Measurements from ENCODE around the gene INMT. TPM values are rescaled to one million over a fixed set of nuclear protein-coding genes. Genes with fewer than 3 reads are reported as not detected.

The INMT gene
- total and polyA plus RNA-seq, 4 donors: 0.35 to 11.6 (median 3.3) TPM

DNA sequence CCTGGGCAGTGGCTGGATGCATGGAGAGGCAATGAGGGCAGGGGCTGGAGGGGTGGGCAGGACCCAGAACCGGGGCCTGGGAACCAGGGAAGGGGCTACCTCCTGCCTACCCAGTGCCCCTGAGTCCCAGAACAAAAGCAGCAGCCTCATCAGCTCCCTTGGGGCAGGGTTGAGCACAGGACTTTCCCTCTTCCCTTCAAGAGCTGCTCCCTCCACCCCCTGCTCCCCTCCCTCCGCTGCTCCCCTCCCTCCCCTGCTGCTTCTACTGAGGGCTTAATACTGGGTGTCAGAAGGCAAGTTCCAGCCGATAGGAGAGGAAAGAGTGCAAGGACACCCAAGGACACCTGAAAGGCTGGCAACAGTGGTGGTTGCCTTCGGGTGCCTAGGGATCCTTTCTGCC is 28.2 kb upstream of the INMT start:
- WGBS (ENCODE audit: insufficient coverage): 67% methylated on average over 1 of the region's 4 CpGs
- no peaks in the 10 kb centered on the region for H3K36me3 ChIP-seq (ENCODE audit: control insufficient read depth, insufficient read depth, low read length)
- H3K27ac ChIP-seq (ENCODE audit: low read depth, low read length): no peak overlapping the region
- no peak for DNase-seq (ENCODE audit: low read depth in 4 of 6, low spot score in 6 of 6)
- H3K4me3 ChIP-seq (ENCODE audit: low read depth, low read length): no peak overlapping the region
- no peaks in the 10 kb centered on the region for H3K9me3 ChIP-seq (ENCODE audit: control insufficient read depth, insufficient read depth, low read length)
- peaks cover 11% of the 10 kb centered on the region for H3K4me1 ChIP-seq (ENCODE audit: control insufficient read depth, insufficient read depth, low read length)
- peaks cover 6% of the 10 kb centered on the region for H3K27me3 ChIP-seq (ENCODE audit: control insufficient read depth, insufficient read depth, low read length)

DNA sequence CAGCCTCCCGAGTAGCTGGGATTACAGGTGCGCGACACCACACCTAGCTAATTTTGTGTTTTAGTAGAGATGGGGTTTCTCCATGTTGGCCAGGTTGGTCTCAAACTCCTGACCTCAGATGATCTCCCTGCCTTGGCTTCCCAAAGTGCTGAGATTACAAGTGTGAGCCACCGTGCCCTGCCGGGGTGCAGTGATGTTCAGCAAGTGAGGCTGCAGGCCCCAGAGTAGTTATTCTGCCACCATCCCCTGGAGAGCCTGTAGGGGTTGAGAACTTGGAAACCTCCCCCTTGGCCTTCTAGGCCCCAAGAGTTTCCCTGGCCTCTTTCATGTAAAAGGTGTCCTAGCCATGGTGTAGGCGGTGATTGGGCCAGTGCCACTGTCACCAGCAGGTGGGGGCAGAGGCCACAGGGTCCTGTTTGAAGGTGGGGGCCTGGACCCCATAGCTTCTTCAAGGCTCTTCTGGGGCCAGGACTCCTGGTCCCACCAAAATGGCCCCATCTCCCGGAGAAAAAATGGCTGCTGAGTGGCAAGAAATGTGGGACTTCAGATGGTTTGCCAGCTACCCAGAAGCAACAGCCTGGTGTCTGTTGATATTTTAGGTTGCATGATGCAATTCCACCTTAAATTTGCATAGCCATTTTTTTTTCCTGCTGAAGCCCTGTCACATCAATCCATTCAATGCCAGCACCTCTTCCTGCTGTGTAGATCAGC is 25.5 kb upstream of the INMT start:
- Histone ChIP-seq H3K9me3 (ENCODE audit: control insufficient read depth, insufficient read depth, low read length) (no peaks in the 10 kb centered on the region), H3K27me3 (ENCODE audit: control insufficient read depth, insufficient read depth, low read length) (peaks cover 10% of the 10 kb centered on the region), H3K4me1 (ENCODE audit: control insufficient read depth, insufficient read depth, low read length) (peaks cover 11% of the 10 kb centered on the region), H3K27ac (ENCODE audit: low read depth, low read length) (no peak overlapping the region), H3K4me3 (ENCODE audit: low read depth, low read length) (no peak overlapping the region), H3K36me3 (ENCODE audit: control insufficient read depth, insufficient read depth, low read length) (no peaks in the 10 kb centered on the region)
- WGBS (ENCODE audit: insufficient coverage): 93% methylated on average over 3 of the region's 7 CpGs
- DNase-seq (ENCODE audit: low read depth in 4 of 6, low spot score in 6 of 6): no peak

DNA sequence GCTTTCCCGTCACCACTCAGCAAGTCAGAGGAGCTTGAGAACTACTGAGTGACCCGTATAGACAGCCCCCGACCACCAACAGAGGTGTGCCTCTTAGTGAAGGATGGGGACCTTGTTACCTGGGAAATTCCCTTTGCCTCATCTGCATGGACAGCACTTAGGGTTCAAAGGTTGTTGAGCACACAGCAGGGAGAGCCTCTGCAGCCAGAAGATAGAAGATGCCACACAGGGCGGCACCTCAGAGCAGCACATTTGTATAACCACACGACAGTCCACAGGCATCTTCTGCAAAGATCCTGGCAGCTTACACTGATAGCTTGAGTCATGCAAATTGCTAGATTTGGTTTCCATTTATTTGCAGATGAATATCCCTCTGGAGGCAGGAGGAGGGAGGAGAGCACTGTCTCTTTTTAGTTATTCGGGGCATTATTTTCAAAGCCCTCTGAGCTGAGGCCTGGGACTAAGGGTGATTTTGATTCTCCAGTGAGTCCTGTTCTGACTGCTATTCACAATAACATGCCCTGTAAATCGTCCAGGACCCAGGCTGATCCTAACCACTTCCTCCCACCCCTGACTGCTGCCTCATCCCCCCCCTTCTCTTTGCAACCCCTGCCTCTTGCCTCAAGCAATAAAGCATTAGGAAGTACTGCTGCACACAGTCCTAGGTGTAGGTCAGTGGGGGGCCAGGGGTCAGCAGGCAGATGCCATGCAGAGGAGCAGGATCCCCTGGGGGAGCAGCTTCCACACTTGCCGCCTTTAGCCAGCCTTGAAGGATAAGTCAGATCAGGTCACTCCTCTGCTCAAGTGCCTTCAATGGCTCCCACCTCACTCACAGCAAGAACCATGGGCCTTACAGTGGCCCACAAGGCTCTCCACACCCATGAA is 24.6 kb upstream of the INMT start:
- H3K9me3 ChIP-seq (ENCODE audit: control insufficient read depth, insufficient read depth, low read length): no peaks in the 10 kb centered on the region
- peak in 1 of 6 donors; percentile 32 for DNase-seq (ENCODE audit: low read depth in 4 of 6, low spot score in 6 of 6)

DNA sequence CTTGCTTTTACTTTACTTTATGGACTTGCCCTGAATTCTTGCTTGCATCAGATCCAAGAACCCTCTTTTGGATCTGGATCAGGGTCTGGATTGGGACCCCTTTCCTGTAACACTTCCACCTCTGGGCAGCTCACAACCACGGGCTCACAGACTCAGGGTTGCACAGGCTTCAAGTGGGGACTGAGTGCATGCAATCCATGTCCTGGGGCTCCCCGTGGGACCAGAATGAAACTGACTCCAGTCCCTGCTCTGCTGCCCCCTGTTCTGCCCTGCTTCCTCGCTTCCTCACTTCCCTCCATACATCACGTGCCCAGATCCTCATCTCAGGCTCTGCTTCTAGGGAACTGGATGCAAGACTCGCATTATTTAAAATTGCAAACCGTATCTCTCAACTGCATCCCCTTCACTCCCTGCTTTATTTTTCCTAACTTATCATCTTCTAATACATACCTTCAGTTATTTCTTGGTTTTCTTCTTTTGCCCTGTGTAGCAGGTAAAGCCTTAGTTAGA is 23.3 kb upstream of the INMT start:
- Histone ChIP-seq H3K9me3 (ENCODE audit: control insufficient read depth, insufficient read depth, low read length) (no peaks in the 10 kb centered on the region), H3K27ac (ENCODE audit: low read depth, low read length) (no peak overlapping the region), H3K4me1 (ENCODE audit: control insufficient read depth, insufficient read depth, low read length) (peaks cover 11% of the 10 kb centered on the region), H3K36me3 (ENCODE audit: control insufficient read depth, insufficient read depth, low read length) (no peaks in the 10 kb centered on the region), H3K27me3 (ENCODE audit: control insufficient read depth, insufficient read depth, low read length) (peaks cover 10% of the 10 kb centered on the region), H3K4me3 (ENCODE audit: low read depth, low read length) (no peak overlapping the region)
- DNase-seq (ENCODE audit: low read depth in 4 of 6, low spot score in 6 of 6): no peak
- WGBS (ENCODE audit: insufficient coverage): 65% methylated on average over 4 of the region's 6 CpGs

More for the DNA sequence above, 24.6 kb upstream of the INMT start:
- no peak overlapping the region for H3K27ac ChIP-seq (ENCODE audit: low read depth, low read length)
- 59% methylated on average over 4 of the region's 8 CpGs for WGBS (ENCODE audit: insufficient coverage)
- no peak overlapping the region for H3K4me3 ChIP-seq (ENCODE audit: low read depth, low read length)
- H3K36me3 ChIP-seq (ENCODE audit: control insufficient read depth, insufficient read depth, low read length): no peaks in the 10 kb centered on the region
- peaks cover 11% of the 10 kb centered on the region for H3K4me1 ChIP-seq (ENCODE audit: control insufficient read depth, insufficient read depth, low read length)
- peaks cover 10% of the 10 kb centered on the region for H3K27me3 ChIP-seq (ENCODE audit: control insufficient read depth, insufficient read depth, low read length)

DNA sequence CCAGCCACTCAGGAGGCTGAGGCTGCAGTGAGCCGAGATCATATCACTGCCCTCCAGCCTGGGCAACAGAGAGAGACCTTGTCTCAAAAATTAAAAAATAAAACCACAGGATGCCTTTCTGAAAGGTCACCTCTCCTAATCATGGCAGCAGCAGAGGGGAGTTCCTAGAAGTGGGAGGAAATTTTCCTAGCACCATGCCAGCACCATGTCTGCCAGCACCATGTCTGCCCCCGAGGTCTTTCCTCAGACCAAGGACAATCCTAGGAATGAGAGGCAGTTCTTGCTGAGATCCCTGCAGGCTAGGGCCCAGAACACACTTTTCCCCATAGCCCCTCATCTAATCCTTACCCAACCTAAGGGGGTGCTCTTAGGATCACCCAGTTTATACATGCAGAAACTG is 22.3 kb upstream of the INMT start:
- DNase-seq (ENCODE audit: low read depth in 4 of 6, low spot score in 6 of 6): no peak
- 89% methylated on average over 2 of the region's 2 CpGs for WGBS (ENCODE audit: insufficient coverage)

DNA sequence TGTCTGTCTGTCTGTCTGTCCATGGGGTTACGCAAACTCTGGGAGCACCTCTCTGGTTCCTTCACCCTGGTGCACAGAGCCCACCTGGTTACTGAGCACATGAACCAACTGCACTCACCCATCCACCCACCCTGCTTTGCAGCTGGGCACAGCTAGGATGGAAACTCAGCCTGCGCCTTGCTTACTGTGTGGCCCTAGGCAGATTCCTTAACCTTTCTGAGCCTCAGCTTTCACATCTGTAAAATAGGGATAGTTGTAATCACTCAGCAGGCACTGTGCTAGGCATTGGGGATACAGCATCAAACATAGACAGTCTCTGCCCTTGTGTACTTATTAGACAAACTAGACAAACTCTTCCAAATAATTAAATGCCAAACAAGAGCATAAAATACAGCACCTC is 21.8 kb upstream of the INMT start:
- H3K27me3 ChIP-seq (ENCODE audit: control insufficient read depth, insufficient read depth, low read length): peaks cover 4% of the 10 kb centered on the region
- peaks cover 9% of the 10 kb centered on the region for H3K4me1 ChIP-seq (ENCODE audit: control insufficient read depth, insufficient read depth, low read length)
- H3K27ac ChIP-seq (ENCODE audit: low read depth, low read length): no peak overlapping the region
- H3K4me3 ChIP-seq (ENCODE audit: low read depth, low read length): no peak overlapping the region
- DNase-seq (ENCODE audit: low read depth in 4 of 6, low spot score in 6 of 6): no peak
- H3K9me3 ChIP-seq (ENCODE audit: control insufficient read depth, insufficient read depth, low read length): no peaks in the 10 kb centered on the region
- 89% methylated on average over 1 of the region's 2 CpGs for WGBS (ENCODE audit: insufficient coverage)
- no peaks in the 10 kb centered on the region for H3K36me3 ChIP-seq (ENCODE audit: control insufficient read depth, insufficient read depth, low read length)

More for the DNA sequence above, 22.3 kb upstream of the INMT start:
- Histone ChIP-seq H3K36me3 (ENCODE audit: control insufficient read depth, insufficient read depth, low read length) (no peaks in the 10 kb centered on the region), H3K27me3 (ENCODE audit: control insufficient read depth, insufficient read depth, low read length) (peaks cover 9% of the 10 kb centered on the region), H3K9me3 (ENCODE audit: control insufficient read depth, insufficient read depth, low read length) (no peaks in the 10 kb centered on the region), H3K27ac (ENCODE audit: low read depth, low read length) (no peak overlapping the region), H3K4me1 (ENCODE audit: control insufficient read depth, insufficient read depth, low read length) (peaks cover 11% of the 10 kb centered on the region), H3K4me3 (ENCODE audit: low read depth, low read length) (no peak overlapping the region)

DNA sequence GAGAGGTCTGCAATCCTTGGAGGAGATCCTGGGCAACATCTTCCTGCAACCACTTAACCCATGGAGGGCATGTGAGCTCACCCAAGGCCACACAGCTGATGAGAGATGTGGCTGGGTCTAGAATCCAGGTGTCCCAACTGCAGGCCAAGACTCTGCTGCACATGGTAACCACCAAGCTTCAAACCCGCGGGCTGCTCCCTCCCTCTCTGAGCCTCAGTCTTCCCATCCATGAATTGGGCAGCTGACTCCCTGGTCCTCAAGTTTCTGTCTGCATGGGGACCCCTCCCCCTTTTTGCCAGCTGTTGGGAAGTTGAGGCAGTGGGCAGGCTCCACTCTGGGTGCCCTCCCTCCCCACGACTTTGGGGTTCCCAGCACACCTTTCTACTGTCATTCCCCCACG is 20.9 kb upstream of the INMT start:
- Histone ChIP-seq H3K4me1 (ENCODE audit: control insufficient read depth, insufficient read depth, low read length) (peaks cover under 1% of the 10 kb centered on the region), H3K36me3 (ENCODE audit: control insufficient read depth, insufficient read depth, low read length) (no peaks in the 10 kb centered on the region), H3K27ac (ENCODE audit: low read depth, low read length) (no peak overlapping the region), H3K4me3 (ENCODE audit: low read depth, low read length) (no peak overlapping the region), H3K27me3 (ENCODE audit: control insufficient read depth, insufficient read depth, low read length) (peaks cover 4% of the 10 kb centered on the region), H3K9me3 (ENCODE audit: control insufficient read depth, insufficient read depth, low read length) (no peaks in the 10 kb centered on the region)
- DNase-seq (ENCODE audit: low read depth in 4 of 6, low spot score in 6 of 6): no peak
- 80% methylated on average over 3 of the region's 4 CpGs for WGBS (ENCODE audit: insufficient coverage)

DNA sequence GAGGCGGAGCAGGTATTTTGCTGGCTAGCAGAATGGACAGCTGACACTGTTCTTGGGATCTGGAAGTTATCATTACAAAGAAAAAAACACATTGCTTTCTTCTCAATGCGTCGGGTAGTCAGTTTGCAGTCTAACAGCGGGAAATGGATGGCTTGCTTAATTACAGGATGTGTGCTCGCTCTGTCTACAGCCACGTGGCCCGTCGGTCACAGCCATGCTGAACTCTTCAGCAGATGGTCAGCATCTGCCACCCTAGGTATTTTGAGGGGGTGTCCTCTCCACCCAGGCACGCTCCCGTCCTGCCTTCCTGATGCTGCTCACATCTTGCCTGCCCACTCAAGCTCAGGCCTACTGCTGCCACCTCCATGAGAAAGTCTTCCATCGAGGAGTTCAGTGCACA is 20.4 kb upstream of the INMT start:
- Histone ChIP-seq H3K27ac (ENCODE audit: low read depth, low read length) (no peak overlapping the region), H3K4me1 (ENCODE audit: control insufficient read depth, insufficient read depth, low read length) (no peaks in the 10 kb centered on the region), H3K27me3 (ENCODE audit: control insufficient read depth, insufficient read depth, low read length) (peaks cover 4% of the 10 kb centered on the region), H3K9me3 (ENCODE audit: control insufficient read depth, insufficient read depth, low read length) (no peaks in the 10 kb centered on the region), H3K36me3 (ENCODE audit: control insufficient read depth, insufficient read depth, low read length) (no peaks in the 10 kb centered on the region), H3K4me3 (ENCODE audit: low read depth, low read length) (no peak overlapping the region)
- WGBS (ENCODE audit: insufficient coverage): 50% methylated on average over 9 of the region's 11 CpGs
- DNase-seq (ENCODE audit: low read depth in 4 of 6, low spot score in 6 of 6): peak in 1 of 6 donors; percentile 34

DNA sequence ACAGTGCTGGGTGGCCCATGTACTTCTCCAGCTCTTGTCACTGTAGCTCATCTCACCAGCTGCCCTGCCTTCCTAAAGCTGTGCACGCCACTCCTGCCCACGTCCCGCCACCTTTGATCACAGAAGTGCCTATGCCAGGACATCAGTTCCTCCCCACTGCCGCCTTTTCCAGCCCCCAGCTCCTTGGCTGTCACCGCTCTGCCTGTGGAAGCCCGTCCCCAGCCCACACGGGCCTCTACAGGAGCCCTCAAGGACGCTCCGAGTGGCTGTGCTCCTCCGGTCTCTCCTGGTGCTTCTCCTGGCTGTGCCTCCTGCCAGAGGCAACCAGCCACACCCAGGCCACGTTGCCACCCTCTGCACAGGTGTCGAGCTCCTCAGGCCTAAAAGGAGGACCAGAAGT is 19.3 kb upstream of the INMT start:
- 91% methylated on average over 12 of the region's 12 CpGs for WGBS (ENCODE audit: insufficient coverage)
- DNase-seq (ENCODE audit: low read depth in 4 of 6, low spot score in 6 of 6): no peak
- Histone ChIP-seq H3K36me3 (ENCODE audit: control insufficient read depth, insufficient read depth, low read length) (no peaks in the 10 kb centered on the region), H3K4me1 (ENCODE audit: control insufficient read depth, insufficient read depth, low read length) (no peaks in the 10 kb centered on the region), H3K27ac (ENCODE audit: low read depth, low read length) (no peak overlapping the region), H3K4me3 (ENCODE audit: low read depth, low read length) (no peak overlapping the region), H3K9me3 (ENCODE audit: control insufficient read depth, insufficient read depth, low read length) (no peaks in the 10 kb centered on the region), H3K27me3 (ENCODE audit: control insufficient read depth, insufficient read depth, low read length) (peaks cover 4% of the 10 kb centered on the region)
